ENCODE results near the gene ADSS2.

ADSS2 gene

DNA sequence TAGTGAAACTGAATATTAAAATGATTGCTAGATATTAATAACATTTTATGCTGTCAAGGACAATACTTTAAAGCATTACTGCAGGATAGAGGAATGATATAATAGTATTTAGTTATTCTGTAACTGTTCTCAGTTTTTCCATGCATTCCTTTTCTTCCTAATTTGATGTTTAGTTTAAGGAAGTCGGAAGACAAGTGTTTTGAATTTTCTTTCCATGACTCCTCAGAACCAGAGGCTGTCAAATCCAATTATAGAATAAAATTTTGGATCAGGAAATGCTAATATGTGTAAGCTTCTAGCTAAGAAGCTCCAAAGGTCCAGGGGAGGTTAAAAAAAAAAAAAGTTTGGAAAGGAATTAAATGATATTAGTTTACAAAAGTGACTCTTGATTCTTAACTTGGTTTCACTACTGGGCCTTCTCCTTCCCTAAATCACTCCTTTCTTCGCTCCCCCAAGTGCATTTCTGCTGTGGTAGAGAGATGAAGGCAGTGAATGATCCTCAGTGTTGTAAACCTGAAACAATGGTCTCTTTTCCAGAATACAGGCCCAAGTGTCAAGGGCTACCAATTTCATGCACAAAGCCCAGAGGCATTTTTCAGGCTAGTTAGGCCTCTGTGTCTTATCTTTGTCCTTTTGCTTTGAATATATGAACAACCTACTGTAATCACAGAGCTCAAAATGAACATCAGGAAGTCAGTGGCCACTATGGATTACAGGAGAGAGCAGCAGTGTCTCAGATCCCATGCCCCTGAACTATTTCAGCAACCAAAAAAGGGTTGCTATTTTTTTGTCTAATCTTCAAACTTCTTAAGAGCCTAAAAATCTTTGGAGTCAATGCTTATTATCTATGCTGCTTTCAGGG, 6.2 kb downstream of the ADSS2 start:
- DNase-seq (ENCODE audit: low read depth, low spot score): no peak

DNA sequence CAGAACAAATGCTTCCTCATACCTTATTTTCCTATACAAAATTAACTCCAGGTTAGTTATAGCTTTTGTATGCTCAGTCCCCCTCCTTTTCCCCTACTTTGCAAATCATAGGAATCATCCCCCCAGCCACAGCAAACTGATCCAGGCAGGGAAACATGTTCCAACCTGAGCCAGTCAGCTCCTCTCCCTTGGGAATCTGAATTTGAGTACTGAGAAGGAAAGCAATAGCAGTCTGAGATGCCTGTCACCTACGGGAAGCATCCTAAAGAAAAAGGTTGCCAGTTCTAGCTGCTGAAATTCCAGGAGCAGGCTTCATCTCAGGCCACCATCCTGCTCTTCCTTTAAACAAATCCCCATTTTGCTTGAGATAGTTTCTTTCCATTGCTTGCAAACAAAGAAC, 6.9 kb downstream of the ADSS2 start:
- DNase-seq (ENCODE audit: low read depth, low spot score): no peak

DNA sequence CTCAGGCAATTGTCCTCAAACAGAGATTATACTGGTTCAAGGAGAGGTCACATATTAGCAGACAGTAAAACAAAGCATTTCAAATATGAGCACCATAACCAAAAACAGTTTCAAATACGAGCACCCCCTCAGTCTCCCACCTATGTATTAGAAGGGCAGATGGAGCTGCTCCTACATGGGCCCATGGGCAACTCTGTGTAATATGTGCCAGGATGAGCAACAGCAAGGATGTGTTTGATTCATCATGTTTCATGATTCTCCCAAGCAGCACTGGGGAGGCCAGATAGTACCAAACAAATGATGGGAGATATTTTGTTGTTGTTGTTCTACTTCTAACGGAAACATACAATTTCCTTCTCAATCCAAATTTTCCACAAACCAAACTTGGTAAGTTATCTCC, 8.9 kb downstream of the ADSS2 start:
- no peak for DNase-seq (ENCODE audit: low read depth, low spot score)

DNA sequence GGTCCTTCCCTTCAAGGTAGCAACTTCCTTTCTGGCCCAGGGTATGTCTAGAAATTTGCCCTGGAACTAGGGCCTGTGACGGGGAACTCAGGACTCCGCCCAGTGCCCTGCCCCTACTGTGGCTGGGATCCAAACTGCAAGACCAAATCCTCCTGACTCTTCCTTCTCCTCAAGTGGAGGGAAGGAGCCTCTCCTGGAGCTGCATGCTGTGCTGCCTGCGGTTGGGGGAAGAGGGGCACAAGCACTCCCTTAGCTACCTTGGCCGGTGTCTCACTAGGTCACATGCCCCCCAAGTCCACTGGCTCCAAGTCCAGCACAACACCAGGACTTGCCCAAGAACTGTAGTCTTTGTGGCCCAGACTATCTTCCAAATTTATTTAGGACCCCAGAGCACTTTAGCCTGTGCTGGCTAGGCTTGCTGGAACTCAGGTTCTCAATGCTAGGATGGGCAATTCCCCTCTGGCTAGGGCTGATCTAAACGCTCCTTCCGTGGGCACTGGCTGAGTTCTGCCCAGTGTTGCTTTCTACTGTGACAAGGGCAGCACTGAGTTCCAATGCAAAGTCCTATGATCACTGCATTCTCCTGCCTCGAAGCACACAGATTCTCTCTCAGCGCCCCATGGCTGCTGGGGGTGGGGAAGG, 12.2 kb downstream of the ADSS2 start:
- DNase-seq (ENCODE audit: low read depth, low spot score): no peak

DNA sequence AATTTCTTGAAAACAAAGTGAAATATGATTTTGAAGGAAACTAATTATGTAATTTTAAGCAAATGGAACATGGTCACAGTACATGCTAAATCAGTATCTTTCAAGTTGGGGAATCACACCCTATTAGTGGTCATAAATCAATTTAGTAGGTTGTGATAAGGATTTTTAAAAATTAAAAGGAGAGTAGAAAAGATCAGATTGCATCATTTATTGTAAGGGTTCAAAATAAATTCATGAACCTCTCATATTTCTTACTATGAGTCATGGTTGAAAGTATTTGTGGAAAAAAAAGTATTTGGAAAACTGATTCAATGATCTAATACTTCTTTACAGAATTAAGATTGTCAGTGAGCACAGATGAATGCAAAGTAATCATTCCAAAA, 14.6 kb downstream of the ADSS2 start:
- no peak for DNase-seq (ENCODE audit: low read depth, low spot score)

DNA sequence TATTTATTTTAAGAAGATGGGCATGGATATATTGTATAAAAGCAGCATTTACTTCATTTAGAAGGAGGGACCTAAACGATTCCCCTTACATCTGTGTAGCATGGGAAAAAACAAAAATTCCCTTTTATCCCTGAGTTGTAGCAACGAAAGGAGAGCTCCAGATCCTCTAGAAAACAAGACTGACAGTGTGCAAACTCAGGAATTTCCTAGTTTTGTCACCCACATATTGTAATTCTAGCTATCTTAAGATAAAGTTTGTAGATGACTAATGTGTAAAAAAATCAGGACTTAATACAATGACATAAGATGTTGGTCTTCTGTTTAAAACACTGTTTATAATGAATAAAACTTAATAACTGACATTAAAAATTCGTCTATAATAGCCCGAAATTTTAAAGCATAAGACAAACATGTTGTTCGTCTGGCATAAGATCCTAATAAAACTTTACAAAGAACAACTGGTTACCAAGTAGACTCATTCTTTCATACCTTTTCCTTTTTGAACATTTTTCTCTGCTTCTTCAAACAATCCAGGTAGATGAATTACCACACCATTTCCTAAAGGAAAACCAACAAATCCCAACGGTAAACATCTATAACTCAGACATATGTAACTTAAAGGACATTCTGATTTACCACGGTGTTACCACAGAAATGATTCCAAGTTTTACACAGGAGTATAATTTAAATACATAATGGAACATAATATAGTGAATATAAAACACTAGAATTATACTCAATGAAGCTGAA, 15.2 kb downstream of the ADSS2 start:
- no peak for DNase-seq (ENCODE audit: low read depth, low spot score)

DNA sequence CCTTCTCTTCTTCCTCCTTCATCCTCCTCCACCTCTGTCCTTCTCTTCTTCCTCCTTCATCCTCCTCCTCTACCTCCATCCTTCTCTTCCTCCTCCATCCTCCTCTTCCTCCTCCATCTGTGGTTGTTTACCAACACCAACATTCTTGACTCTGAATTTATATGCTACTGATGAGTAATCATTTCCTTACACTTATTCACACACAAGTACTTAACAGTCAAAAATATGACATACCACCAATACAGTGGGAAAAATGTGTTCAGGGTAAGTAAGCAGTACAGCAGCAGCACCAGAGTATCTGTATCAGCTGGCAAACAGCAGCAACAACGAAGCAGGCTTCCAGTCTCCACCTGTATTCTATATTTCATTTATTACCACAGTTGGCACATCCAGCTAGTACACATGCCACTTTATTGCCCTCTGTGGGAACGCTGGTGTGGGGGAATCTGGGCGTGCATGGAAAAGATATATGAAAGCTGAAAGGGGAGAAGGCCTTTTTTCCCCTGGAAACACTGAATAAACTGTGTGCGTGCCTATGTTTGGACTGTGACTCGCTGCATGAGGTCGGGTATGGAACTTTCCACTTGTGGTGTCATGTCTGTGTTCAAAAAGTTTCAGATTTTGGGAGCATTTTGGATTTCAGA, 16.0 kb downstream of the ADSS2 start:
- DNase-seq (ENCODE audit: low read depth, low spot score): no peak

DNA sequence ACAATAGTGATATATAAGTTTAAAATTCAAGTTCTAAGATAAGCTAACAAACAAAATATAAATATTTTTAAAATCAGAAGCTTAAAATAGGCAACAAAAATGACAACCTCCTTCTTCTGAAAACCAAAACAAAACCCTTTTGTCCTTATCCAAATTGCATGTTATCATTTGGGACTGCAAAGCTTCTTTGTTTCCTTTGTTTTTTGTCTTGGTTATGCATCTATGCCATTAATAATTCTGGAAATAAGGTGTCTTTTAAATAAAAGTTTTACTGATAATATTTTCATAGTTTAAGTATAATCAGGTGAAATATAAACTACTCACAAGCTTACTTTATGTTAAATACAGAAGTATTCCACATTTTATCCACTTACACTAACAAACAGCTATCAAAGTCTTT, 20.5 kb downstream of the ADSS2 start:
- no peak for DNase-seq (ENCODE audit: low read depth, low spot score)

DNA sequence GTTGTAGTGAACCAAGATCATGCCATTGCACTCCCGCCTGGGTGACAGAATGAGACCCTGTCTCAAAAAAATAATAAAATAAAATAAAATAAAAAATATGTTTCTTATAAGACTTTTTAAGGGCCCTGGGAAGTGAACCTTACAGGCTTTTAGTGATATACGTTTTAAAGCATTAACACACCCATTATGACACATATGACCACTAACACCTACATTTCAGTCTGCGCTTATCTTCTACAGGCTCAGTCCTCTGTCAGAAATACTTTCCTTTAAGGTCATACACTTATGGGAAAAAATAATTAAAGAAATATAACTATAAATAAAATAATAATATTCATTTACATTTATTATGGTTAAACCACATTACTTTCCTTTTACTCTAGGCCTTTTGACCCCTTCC, 21.9 kb downstream of the ADSS2 start:
- DNase-seq (ENCODE audit: low read depth, low spot score): no peak

DNA sequence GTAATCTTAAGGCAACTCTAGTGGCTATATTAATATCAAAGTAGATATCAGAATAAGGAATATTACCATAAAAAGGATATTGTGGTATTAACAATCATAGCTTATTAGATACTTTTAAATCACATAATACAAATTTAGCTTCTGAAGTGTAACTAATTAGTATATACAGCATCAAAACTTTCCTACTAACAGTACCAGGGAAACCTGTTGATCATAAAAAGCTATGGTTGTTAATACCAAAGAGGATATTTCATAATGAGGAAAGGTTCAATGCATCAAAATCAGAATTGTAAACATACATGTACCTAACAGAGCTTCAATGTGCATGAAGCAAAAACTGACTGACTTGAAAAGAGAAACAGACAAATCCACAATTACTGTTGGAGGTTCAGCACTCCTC, 24.1 kb downstream of the ADSS2 start:
- no peak for DNase-seq (ENCODE audit: low read depth, low spot score)

DNA sequence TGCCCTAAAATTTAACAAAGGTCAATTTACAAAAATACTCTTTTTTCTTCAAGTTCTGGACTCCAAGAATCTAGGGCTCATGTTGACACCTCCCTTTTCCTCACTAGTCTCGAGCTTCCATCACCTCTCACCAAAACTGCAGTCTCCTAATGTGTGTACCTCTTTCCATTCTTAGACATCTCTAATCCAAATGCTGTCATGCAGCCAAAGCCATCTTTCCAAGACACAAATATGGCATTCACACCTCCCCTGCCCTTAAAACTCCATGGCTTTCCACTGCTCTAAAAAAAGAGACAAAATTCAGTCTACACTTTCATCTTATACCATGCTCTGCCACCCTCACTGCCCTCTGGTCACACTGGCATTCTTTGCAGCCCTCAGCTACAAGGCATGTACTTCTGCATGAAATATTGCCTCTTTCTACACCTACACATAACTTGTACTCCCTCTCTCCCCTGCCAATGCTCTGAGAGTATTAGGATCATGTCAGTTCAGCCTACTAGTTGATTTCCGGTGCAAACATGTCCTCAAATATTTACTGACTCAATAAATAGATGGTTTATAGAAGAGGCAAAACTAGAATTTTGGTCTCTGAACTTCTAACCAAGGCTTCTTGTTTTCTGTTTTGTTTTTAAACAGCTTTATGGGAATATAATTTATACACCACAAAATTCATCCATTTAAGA, 26.9 kb downstream of the ADSS2 start:
- DNase-seq (ENCODE audit: low read depth, low spot score): no peak

DNA sequence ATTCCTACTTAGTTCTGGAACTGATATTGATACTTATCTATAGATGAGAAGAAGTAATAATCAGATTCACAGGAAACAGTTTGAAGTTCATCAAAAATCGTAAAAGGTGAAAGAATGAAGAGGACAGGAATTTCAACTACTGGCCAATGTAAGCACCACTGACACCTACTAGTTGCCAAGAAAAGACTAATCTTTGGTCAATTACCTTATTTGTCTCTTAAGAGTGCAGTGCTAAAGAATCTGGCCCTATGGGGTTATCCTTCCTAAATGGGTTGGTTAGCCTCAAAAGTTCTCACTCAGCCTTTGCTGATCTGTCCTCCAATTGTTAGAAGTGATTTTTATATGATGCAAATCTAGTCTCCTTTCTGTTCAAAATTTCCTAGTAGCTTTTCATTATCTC, 29.5 kb downstream of the ADSS2 start:
- no peak for DNase-seq (ENCODE audit: low read depth, low spot score)

DNA sequence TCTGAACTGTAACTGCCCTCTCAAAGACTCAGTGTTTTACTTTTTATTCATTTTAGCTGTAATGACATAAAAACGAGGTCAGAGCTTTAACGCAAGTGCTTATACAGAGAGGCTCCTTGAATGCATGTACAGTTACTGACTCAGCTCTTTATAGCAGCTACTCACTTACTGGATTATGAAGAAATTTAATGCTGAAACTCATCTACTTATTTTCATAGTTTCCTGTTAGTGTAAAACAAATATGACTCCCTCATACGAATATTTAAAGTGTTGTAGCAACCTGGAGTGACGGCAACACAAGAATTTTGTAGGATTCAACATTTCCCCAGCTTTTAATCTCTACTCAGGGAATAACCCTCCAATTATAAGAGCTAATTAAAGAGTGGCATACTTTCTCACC, 32.7 kb downstream of the ADSS2 start:
- DNase-seq (ENCODE audit: low read depth, low spot score): no peak

DNA sequence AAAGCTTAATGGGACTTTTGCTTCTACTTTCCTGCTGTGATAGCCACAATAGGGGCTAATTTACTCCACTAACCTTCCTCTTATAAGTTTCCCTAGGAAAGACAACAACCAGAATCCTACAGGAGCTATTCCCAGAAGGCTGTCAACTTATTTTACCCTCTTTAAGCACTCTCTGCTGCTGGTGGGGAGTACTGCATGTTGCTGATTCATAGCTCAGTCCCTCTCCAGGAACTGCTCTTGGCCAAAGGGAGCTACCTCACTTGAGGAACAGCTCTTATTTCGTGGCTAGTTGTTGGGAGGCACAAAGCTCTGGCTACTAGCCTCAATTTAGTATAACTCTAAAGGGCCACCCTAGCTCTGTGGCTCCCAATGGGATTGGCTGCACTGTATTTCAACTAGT, 37.2 kb downstream of the ADSS2 start:
- DNase-seq (ENCODE audit: low read depth, low spot score): no peak

DNA sequence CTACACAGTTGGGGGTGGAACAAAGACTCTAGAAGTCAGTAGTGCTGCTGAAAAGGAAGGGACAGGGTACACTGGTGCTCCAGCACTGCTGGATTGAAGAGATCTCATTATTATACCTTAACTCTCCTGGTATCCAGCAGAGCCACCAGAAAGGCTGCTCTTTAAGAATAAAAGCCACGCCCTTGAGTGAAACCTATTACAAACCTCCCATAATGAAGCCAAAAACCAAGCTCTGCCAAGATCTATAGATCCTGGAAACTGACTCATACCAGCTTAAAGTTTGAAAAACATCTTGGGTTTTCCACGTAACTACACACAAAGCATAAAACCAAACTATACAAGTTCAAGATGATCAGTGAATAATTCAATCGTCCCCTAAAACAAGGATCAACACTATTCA, 38.0 kb downstream of the ADSS2 start:
- DNase-seq (ENCODE audit: low read depth, low spot score): no peak

DNA sequence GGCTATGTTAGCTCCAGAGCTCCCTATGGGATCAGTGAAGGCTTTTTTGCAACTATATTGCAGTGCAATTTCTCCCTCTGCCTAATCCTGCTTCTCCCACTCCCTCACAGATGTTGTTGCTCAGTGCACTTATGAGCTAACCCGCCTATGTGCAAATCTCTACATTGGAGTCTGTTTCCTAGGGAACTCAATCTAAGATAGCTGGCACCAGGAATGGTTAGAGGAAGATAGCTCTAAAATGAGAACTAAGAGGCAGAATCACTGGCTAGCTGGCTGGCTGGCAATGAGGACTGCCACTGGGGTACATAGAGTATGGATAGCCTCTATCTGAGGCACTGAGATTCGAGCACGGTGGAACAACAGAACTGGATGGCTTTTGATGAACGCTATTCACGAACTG, 39.5 kb downstream of the ADSS2 start:
- DNase-seq (ENCODE audit: low read depth, low spot score): no peak

DNA sequence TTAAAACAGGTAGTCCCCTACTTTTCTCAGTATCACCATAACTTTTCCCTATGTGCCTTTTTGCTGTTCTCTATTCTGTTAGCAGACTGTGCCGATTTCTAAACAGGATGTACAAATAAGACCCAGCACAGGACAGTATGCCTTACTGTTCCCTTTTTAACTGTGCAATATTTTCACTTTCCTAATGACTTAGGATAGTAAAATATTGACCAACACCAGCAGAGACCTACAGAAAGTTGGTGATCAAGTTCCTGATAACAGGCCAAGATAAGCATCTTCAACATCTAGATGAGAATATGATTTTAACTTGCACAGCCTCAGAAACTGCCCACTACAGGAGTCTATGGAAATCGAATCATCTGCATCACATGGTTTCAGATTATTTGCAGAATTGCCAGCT, 42.0 kb downstream of the ADSS2 start:
- DNase-seq (ENCODE audit: low read depth, low spot score): no peak

DNA sequence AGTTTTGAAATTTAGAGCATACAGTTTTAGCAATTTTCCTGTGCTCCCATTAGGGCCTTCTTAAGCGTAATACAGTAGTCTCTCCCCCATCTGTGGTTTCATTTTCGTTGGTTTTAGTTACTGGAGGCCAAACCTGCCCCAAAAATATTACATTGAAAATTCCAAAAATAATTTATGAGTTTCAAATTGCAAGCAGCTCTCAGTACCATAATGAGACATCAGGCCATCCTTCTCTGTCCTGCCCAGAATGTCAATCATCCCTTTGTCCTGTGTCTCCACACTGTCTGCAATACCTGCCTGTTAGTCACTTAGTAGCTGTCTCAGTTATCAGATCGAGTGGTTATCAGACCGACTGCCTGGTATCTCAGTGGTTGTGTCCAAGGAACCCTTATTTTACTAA, 45.4 kb downstream of the ADSS2 start:
- DNase-seq (ENCODE audit: low read depth, low spot score): no peak

DNA sequence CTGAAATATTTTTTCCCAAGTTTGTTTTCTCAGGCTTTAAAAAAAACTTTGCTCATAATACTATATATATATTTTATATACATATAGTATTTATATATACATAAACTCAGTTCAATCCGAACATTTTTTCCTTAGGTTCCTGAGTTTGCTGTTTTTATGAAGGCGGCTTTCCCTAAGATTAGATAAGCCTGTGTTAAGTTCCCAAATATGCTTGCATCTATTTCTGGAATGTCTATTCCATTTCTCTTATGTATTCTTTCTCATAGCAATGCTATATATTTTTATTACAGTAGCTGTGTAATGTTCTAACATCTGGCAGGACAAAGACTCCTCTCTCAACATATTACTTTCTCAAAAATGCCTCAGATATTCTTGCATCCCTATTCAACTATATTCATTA, 45.9 kb downstream of the ADSS2 start:
- no peak for DNase-seq (ENCODE audit: low read depth, low spot score)

DNA sequence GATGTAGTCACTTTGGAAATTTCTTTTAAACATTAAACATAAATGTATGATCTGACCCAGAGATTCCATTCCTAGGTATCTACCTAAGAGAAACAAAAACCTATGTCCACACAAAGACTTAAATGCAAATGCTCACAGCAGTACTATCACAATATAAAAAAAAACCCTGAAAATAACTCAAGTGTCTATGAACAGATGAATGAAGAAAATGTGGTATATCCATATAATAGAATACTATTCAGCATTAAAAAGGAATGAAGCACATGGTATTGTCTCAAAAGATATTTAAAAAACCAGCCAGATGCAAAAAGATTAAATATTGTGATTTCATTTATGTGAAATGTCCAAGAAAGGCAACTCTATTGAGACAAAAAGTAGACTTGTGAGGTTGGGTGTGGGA, 48.3 kb downstream of the ADSS2 start:
- no peak for DNase-seq (ENCODE audit: low read depth, low spot score)

DNA sequence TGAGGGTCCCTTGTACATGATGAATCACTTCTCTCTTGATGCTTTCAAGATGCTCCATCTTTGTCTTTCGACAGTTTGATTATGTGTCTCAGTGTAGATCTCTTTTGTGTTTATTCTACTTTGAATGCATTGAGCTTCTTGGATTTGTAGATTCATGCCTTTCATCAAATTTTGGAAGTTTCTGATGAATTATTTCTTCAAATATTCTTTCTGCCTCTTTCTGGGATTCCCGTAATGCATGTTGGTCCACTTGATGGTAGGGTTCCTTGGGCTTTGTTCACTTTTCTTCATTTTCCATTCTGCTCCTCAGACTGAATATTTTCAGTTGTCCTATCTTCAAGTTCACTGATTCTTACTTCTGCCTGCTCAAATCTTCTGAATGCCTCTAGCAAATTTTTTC, 50.7 kb downstream of the ADSS2 start:
- DNase-seq (ENCODE audit: low read depth, low spot score): no peak

DNA sequence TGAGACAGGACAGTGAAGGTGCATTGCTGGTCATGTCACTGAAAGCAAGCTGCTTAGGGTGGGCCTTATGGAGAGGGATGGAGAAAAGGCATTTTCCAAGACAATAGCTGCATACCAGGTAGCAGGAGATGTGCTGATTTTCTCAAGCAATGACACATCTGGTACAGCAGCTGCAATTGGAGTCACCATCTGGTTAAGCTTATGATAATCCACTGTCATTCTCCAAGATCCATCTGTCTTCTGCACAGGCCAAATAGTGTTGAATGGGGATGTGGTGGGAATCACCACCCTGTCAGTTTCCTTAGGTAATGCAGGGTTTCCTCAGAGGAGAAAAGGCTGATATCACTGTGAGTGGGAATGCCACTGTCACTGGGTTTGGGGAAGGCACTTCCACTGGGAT, 54.6 kb downstream of the ADSS2 start:
- DNase-seq (ENCODE audit: low read depth, low spot score): no peak

Measured in activated CD4-positive, CD25-positive, alpha-beta regulatory T cell treated with anti-CD3 and anti-CD28 coated beads, Interleukin-2, amount 50 U/mL, for 16 hours (primary cell).